ENCODE measurements around the gene RREB1.

RREB1 gene

DNA sequence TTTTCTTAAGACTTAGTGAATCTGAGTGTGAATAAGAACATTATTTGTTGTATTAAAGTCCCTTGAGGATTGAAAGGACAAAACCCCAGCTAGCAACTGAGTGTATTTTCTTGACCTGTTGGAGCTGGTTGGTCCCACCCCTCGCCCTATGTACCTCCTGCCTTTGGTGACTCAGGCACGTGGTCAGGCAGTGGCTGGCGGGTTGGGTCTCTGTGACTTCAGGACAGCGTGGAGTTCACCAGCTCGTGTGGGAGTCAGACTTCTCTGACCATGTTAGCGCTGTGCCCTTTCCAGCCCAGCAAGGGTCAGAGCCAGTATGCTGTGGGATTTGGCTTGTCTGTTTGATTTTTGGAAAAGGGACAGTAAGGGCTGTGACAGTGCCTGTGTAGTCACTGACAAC is 111.5 kb downstream of the RREB1 start:
- TF ChIP-seq, protein P1, sequence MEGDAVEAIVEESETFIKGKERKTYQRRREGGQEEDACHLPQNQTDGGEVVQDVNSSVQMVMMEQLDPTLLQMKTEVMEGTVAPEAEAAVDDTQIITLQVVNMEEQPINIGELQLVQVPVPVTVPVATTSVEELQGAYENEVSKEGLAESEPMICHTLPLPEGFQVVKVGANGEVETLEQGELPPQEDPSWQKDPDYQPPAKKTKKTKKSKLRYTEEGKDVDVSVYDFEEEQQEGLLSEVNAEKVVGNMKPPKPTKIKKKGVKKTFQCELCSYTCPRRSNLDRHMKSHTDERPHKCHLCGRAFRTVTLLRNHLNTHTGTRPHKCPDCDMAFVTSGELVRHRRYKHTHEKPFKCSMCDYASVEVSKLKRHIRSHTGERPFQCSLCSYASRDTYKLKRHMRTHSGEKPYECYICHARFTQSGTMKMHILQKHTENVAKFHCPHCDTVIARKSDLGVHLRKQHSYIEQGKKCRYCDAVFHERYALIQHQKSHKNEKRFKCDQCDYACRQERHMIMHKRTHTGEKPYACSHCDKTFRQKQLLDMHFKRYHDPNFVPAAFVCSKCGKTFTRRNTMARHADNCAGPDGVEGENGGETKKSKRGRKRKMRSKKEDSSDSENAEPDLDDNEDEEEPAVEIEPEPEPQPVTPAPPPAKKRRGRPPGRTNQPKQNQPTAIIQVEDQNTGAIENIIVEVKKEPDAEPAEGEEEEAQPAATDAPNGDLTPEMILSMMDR (IDR thresholded peaks at IDR 0.05; ENCODE audit: borderline replicate concordance, insufficient read depth, low read depth, low read length): no peak

DNA sequence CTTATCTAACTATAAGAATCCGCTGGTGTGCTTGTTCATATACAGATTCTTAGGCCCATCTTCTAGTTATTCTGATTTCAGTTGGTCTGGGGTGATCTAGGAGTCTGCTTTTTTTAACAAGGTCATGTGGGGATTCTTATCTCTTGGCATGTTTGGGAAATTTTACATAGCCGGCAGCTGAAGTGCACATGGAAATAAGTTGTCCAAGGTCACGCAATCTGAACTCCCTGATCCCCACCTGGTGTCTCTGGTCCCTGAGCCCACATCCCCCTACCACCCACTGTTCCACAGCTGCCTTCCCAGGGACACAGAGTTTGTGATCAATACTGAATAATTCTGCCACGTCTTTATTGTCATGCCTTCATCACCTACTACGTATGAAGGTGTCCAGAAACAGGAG is 114.4 kb downstream of the RREB1 start:
- TF ChIP-seq, protein P1 (IDR thresholded peaks at IDR 0.05; ENCODE audit: borderline replicate concordance, insufficient read depth, low read depth, low read length): no peak
- H3K4me3 ChIP-seq (ENCODE audit: low read depth, low read length): no peak overlapping the region

More for the DNA sequence above, 111.5 kb downstream of the RREB1 start:
- H3K4me3 ChIP-seq (ENCODE audit: low read depth, low read length): no peak overlapping the region

DNA sequence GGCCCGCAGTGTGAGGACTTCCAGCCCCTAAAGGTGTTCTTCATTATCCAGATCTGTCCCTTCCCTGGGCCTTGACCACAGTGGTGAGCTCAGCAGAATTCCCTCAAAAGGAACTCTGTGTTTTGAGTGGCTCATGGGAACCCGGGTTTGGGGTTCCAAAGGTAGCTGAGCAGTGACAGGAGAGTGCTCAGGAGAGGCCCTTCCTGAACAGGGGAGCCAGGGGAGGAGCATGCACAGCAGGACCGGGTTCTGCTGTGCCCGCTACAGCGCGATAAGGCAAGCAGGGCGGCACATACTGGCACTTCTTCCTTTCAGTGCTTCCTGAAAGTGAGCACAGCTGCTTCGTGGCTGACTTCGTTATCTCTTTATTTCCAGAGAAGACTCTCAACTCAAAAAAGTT is 117.0 kb downstream of the RREB1 start:
- no peak overlapping the region for H3K4me3 ChIP-seq (ENCODE audit: low read depth, low read length)
- TF ChIP-seq, protein P1 (IDR thresholded peaks at IDR 0.05; ENCODE audit: borderline replicate concordance, insufficient read depth, low read depth, low read length): no peak

- H3K4me3 ChIP-seq (ENCODE audit: low read depth, low read length): no peak overlapping the region
Measured at GRCh38 chr6:7228662-7229375, 121.1 kb downstream of the RREB1 start.

GRCh38 chr6:7229376-7230326 is 121.9 kb downstream of the RREB1 start:
- H3K4me3 ChIP-seq (ENCODE audit: low read depth, low read length): no peak overlapping the region
- TF ChIP-seq, protein P1 (IDR thresholded peaks at IDR 0.05; ENCODE audit: borderline replicate concordance, insufficient read depth, low read depth, low read length): no peak

More at GRCh38 chr6:7228662-7229375, 121.1 kb downstream of the RREB1 start:
- TF ChIP-seq, protein P1 (IDR thresholded peaks at IDR 0.05; ENCODE audit: borderline replicate concordance, insufficient read depth, low read depth, low read length): no peak

DNA sequence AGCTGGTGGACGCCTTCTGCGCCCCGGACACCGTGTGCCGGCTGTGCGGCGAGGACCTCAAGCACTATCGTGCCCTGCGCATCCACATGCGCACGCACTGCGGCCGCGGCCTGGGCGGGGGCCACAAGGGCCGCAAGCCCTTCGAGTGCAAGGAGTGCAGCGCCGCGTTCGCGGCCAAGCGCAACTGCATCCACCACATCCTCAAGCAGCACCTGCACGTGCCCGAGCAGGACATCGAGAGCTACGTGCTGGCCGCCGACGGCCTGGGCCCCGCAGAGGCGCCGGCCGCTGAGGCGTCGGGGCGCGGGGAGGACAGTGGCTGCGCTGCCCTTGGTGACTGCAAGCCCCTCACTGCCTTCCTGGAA is 122.5 kb downstream of the RREB1 start:
- H3K4me3 ChIP-seq (ENCODE audit: low read depth, low read length): no peak overlapping the region
- TF ChIP-seq, protein P1 (IDR thresholded peaks at IDR 0.05; ENCODE audit: borderline replicate concordance, insufficient read depth, low read depth, low read length): no peak
